MM.1S (cell line): ENCODE measurements around the gene ROBO2.

Source experiments
- DNase-seq: peaks from one replicate; pipeline ENCODE4 v3.0.0-alpha.2; 2015
- H2AFZ ChIP-seq: fragments of 300-600 bp; sonication (generic); 2 replicates; pipeline ENCODE4 v1.6.0; 2016; ENCODE audit warnings: antibody characterized with exemption, low read length
- H3F3A ChIP-seq: fragments of 300-600 bp; sonication (generic); 2 replicates; pipeline ENCODE4 v1.6.1; 2016; ENCODE audit warnings: mild to moderate bottlenecking, antibody characterized with exemption, low read length, moderate library complexity, mixed read lengths; ENCODE audit not compliant: insufficient read depth
- H3K27ac ChIP-seq: fragments of 300-600 bp; sonication (generic); 2 replicates; pipeline ENCODE4 v1.5.1; 2016; ENCODE audit warnings: mild to moderate bottlenecking, low read length
- H3K27me3 ChIP-seq: fragments of 300-600 bp; sonication (generic); replicated peaks from 2 replicates; pipeline ENCODE4 v1.6.0; 2016; ENCODE audit warnings: low read length; ENCODE audit not compliant: insufficient read depth
- H3K36me3 ChIP-seq: fragments of 300-600 bp; sonication (generic); replicated peaks from 2 replicates; pipeline ENCODE4 v1.6.1; 2016; ENCODE audit warnings: mild to moderate bottlenecking, low read length, mixed read lengths; ENCODE audit not compliant: insufficient read depth
- H3K4me1 ChIP-seq: fragments of 300-600 bp; sonication (generic); 2 replicates; pipeline ENCODE4 v1.6.1; 2016; ENCODE audit warnings: low read length, mixed read lengths
- H3K4me2 ChIP-seq: fragments of 300-600 bp; sonication (generic); 2 replicates; pipeline ENCODE4 v1.6.0; 2016; ENCODE audit warnings: low read depth, low read length
- H3K4me3 ChIP-seq: fragments of 300-600 bp; sonication (generic); 2 replicates; pipeline ENCODE4 v1.5.1; 2016; ENCODE audit warnings: low read length, mixed read lengths
- H3K79me2 ChIP-seq: fragments of 300-600 bp; sonication (generic); 2 replicates; pipeline ENCODE4 v1.6.1; 2016; ENCODE audit warnings: mixed run types, low read length, mixed read lengths
- H3K9ac ChIP-seq: fragments of 300-600 bp; sonication (generic); 2 replicates; pipeline ENCODE4 v1.6.1; 2016; ENCODE audit warnings: low read length, mixed read lengths
- H3K9me2 ChIP-seq: fragments of 300-600 bp; sonication (generic); replicated peaks from 2 replicates; pipeline ENCODE4 v1.6.1; 2016; ENCODE audit warnings: mild to moderate bottlenecking, low read length, mixed read lengths; ENCODE audit not compliant: insufficient read depth
- H3K9me3 ChIP-seq: fragments of 300-600 bp; sonication (generic); replicated peaks from 2 replicates; pipeline ENCODE4 v1.6.1; 2016; ENCODE audit warnings: mild to moderate bottlenecking, low read length, mixed read lengths; ENCODE audit not compliant: insufficient read depth
- H4K20me1 ChIP-seq: fragments of 300-600 bp; sonication (generic); 2 replicates; pipeline ENCODE4 v1.6.1; 2016; ENCODE audit warnings: mild to moderate bottlenecking, low read length, moderate library complexity, mixed read lengths; ENCODE audit not compliant: insufficient read depth
- CTCF ChIP-seq: fragments of 300-600 bp; sonication (generic); IDR thresholded peaks from 2 replicates; pipeline ENCODE4 v1.5.1; 2016; ENCODE audit warnings: antibody characterized with exemption, low read length, mixed read lengths
- EZH2 ChIP-seq: fragments of 300-600 bp; sonication (generic); optimal IDR thresholded peaks from 2 replicates; pipeline ENCODE3; 2017; ENCODE audit warnings: low read depth, mild to moderate bottlenecking, antibody characterized with exemption, low read length, mixed read lengths
- EZH2phosphoT487 ChIP-seq: fragments of 300-600 bp; sonication (generic); IDR thresholded peaks from 2 replicates; pipeline ENCODE4 v1.6.1; 2018; ENCODE audit warnings: antibody characterized with exemption, low read length

ROBO2 gene

GRCh38 chr3:77648214-77648613 is 608.3 kb downstream of the ROBO2 start:
- Histone ChIP-seq H3K9me2 (no peaks in the 10 kb centered on the region; the same call in 1 of the 2 replicates), H3K27ac (no peak overlapping the region), H3K4me1 (no peaks in the 10 kb centered on the region), H2AFZ (no peak overlapping the region), H3K36me3 (no peaks in the 10 kb centered on the region), H3F3A (no peaks in the 10 kb centered on the region), H3K4me2 (no peak overlapping the region), H3K9ac (no peak overlapping the region), H3K79me2 (no peaks in the 10 kb centered on the region), H3K9me3 (no peaks in the 10 kb centered on the region), H3K4me3 (no peak overlapping the region), H3K27me3 (no peaks in the 10 kb centered on the region), H4K20me1 (no peaks in the 10 kb centered on the region)
- no peak for DNase-seq
- no peak for TF ChIP-seq CTCF
- no peak for TF ChIP-seq EZH2phosphoT487
- TF ChIP-seq EZH2: no peak

- Histone ChIP-seq H3K79me2 (no peaks in the 10 kb centered on the region), H4K20me1 (no peaks in the 10 kb centered on the region), H3K4me1 (no peaks in the 10 kb centered on the region), H3K9ac (no peak overlapping the region), H3K9me2 (no peaks in the 10 kb centered on the region; the same call in 1 of the 2 replicates), H3K4me2 (no peak overlapping the region), H2AFZ (no peak overlapping the region), H3K9me3 (no peaks in the 10 kb centered on the region), H3K36me3 (no peaks in the 10 kb centered on the region), H3K27me3 (no peaks in the 10 kb centered on the region), H3K4me3 (no peak overlapping the region), H3F3A (no peaks in the 10 kb centered on the region), H3K27ac (no peak overlapping the region)
- no peak for TF ChIP-seq EZH2
- TF ChIP-seq CTCF: no peak
- TF ChIP-seq EZH2phosphoT487: no peak
- no peak for DNase-seq
Observed at GRCh38 chr3:77648664-77649063, 608.8 kb downstream of the ROBO2 start.

- no peak overlapping the region for H3K9ac ChIP-seq
- H3K79me2 ChIP-seq: no peaks in the 10 kb centered on the region
- no peak overlapping the region for H3K4me3 ChIP-seq
- H3K4me2 ChIP-seq: no peak overlapping the region
- no peaks in the 10 kb centered on the region; the same call in 1 of the 2 replicates for H3K9me2 ChIP-seq
- no peak overlapping the region for H2AFZ ChIP-seq
- H3K4me1 ChIP-seq: no peaks in the 10 kb centered on the region
- no peaks in the 10 kb centered on the region for H3K9me3 ChIP-seq
- TF ChIP-seq CTCF: no peak
- no peak for TF ChIP-seq EZH2phosphoT487
- TF ChIP-seq EZH2: no peak
- DNase-seq: no peak
- H3K36me3 ChIP-seq: no peaks in the 10 kb centered on the region
- no peak overlapping the region for H3K27ac ChIP-seq
- H3K27me3 ChIP-seq: no peaks in the 10 kb centered on the region
- no peaks in the 10 kb centered on the region for H3F3A ChIP-seq
- H4K20me1 ChIP-seq: no peaks in the 10 kb centered on the region
Observed at GRCh38 chr3:77652624-77653023, 612.7 kb downstream of the ROBO2 start.
